Upper lobe of left lung (tissue), 4 donors: ENCODE measurements around the gene HAO2.

ENCODE experiments used
- CTCF ChIP-seq, 6 experiments: fragments of 450-650 bp in 4 of 6; fragments of 200-600 bp in 2 of 6; sonication (generic) in 2 of 6; IDR thresholded peaks; one replicate each; pipeline ENCODE4 v1.5.1; 2016 to 2019; ENCODE audit warnings: antibody characterized with exemption in 6 of 6
- EP300 ChIP-seq, 4 donors: sonication (generic); formaldehyde crosslinking; IDR thresholded peaks; one replicate each; pipeline ENCODE4 v1.5.1; 2017; ENCODE audit warnings: antibody characterized with exemption in 4 of 4, control low read depth in 2 of 4
- POLR2A ChIP-seq, 4 donors: fragments of 450-650 bp; IDR thresholded peaks; one replicate each; pipeline ENCODE4 v1.5.1; 2016 to 2017; ENCODE audit warnings: antibody characterized with exemption in 4 of 4, mild to moderate bottlenecking in 2 of 4
- POLR2AphosphoS5 ChIP-seq, 2 donors: sonication (generic); formaldehyde crosslinking; IDR thresholded peaks; one replicate each; pipeline ENCODE4 v1.5.1; 2017; ENCODE audit warnings: antibody characterized with exemption in 2 of 2

- TF ChIP-seq CTCF (IDR thresholded peaks at IDR 0.05) (no peak), POLR2A (IDR thresholded peaks at IDR 0.05) (no peak), POLR2AphosphoS5 (IDR thresholded peaks at IDR 0.05) (no peak), EP300 (IDR thresholded peaks at IDR 0.05) (no peak)
Observed at GRCh38 chr1:119333163-119333896, 35.3 kb upstream of the HAO2 start.
